Measurements from ENCODE around the gene UBA52.

- TF ChIP-seq E2F4 (CRISPR knock-in tag; IDR thresholded peaks at IDR 0.05; ENCODE audit: borderline replicate concordance, low read depth) (no peak), ATF6 (CRISPR knock-in tag; IDR thresholded peaks at IDR 0.05) (no peak), CTCF (IDR thresholded peaks at IDR 0.05) (no peak), NFATC4 (CRISPR knock-in tag; IDR thresholded peaks at IDR 0.05) (no peak), SP1 (CRISPR knock-in tag; conservative IDR thresholded peaks at IDR 0.05) (no peak), ATF3 (CRISPR knock-in tag; conservative IDR thresholded peaks at IDR 0.05) (no peak)
Observed at GRCh38 chr19:18541258-18541991, 30.2 kb upstream of the UBA52 start.

All from WTC11 (cell line).